T-helper 2 cell (primary cell): ENCODE results near the gene TLX2.
"Not testable (repeated sequence)": the region's sequence is repeated elsewhere in the genome, so short reads cannot be mapped to it uniquely, and the experiment has no call there.

Source experiments
- DNase-seq, 5 experiments: peaks; one replicate each; pipeline versions ENCODE4 v3.0.0 to v3.0.0-alpha.2; 2012 to 2022

TLX2 gene

DNA sequence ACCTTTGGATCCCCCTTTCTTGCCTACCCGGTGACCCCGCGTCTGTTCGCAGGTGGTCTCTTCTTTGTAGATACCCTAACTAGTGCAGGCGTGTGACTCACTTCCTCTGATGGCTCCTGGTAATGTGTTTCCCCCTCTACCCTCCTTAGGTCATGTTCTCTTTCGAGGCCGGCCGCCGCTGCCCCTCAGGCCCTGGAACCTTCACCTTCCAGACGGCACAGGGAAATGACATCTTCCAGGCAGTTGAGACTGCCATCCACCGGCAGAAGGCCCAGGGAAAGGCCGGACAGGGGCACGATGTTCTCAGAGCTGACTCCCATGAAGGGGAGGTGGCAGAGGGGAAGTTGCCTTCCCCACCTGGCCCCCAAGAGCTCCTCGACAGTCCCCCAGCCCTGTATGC is 41.9 kb downstream of the TLX2 start:
- no peak for DNase-seq

- no peak for DNase-seq
Measured at GRCh38 chr2:74556831-74557370, 42.7 kb downstream of the TLX2 start.

- DNase-seq: no peak
Measured at GRCh38 chr2:74558284-74559230, 44.3 kb downstream of the TLX2 start.

- no peak for DNase-seq
Measured at GRCh38 chr2:74559912-74560311, 45.7 kb downstream of the TLX2 start.

DNA sequence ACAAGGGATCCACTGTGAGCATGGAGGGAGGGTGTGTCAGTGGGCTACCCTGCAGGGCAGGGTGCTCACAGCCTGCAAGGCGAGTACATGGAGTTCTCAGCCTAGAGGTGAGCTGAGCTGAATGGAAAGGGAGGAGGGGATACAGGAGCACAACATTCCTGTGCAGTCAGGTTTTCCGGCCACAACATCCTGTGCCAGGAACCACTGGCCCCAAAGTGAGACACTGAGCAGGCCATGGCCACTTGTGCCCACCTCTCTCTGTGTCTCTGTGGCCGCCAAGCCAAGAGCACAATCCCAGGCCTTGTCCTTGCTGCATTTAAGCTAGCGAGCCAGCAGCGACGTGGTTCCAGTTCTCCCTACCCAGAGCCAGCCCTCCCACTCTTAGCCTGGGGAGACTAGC is 46.3 kb downstream of the TLX2 start:
- no peak for DNase-seq

- DNase-seq: not testable (repeated sequence)
Measured at GRCh38 chr2:74561022-74561421, 46.8 kb downstream of the TLX2 start.

DNA sequence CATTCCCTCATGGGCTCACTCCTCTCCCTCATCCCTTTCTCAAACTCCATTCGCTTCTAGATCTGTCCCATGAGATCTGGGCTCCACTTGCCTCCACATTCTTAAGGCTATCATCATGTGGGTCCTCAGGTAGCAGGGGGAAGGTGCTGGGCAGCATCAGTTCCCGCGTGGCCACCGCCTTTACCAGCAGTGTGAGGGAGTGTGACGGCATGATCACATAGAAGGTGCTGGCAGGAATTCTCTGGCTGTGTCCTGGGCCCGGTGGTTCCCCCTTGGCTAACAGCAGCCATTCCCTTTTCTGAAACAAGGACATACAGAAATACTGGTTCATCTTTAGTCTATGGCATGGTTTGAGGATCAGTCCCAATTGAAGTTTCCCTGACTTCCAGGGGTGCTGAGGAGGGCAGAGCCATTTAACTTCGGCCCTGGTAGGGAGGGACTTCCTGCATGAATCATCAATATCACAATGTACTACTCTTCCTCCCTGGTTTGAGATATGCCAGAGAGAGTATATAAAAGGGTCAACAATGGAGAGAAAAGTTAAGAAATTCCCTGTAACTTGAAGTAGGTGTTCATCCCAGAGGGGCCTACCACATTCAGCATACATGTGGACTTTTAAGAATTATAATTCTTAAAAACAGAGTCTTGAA is 48.0 kb downstream of the TLX2 start:
- DNase-seq: no peak

GRCh38 chr2:74564222-74564621 is 50.0 kb downstream of the TLX2 start:
- DNase-seq: no peak

GRCh38 chr2:74566076-74566753 is 52.0 kb downstream of the TLX2 start:
- DNase-seq: no peak

- no peak for DNase-seq
Measured at GRCh38 chr2:74566754-74567085, 52.5 kb downstream of the TLX2 start.
